ENCODE results near the gene RASGRP4. TPM values are rescaled to one million over a fixed set of nuclear protein-coding genes. Genes with fewer than 3 reads are reported as not detected.
A peak's percentile ranks its signal among the peaks of the same experiment; 100 is the strongest.

RASGRP4 gene
- polyA plus RNA-seq, 3 donors: 30.2 to 141 (median 50.3) TPM

DNA sequence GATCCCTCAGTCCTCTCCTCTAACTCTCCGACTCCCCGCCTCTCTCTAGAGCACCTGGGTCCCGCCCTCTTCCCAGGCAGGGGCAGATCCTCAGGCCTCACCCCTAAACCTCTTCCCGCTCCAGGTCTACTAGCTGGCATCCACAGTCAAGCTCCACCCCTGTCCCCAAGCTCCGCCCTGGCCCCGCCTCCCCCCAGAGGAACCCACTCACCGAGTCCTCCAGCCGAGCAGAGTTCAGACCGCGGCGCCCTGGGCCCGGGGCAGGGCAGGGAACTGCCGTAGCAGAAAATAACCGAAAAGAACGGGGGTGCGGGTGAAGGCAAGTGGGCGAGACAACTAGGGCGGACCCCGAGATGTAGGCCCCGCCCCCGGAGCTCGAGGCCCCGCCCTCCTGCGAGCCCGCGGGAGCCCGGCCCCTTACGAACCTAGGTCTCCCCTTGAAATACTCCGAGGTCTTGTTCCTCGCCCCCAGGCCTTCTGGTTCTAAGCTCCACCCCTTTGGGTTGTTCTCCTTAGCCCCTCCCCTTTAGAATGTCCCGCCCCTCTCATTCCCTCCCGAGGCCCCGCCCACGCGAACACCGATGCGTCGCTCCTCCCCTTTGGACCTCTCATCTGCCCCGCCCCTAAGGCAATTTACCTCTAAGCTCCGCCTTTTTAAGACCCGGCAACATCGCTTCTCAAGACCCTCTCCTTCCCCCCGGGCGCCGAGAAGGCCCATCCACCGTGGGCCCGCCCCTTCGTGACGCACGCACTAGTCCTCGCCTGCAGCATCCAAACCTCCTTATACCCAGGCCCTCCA, 38.3 kb downstream of the RASGRP4 start, which contains the start of gene GGN:
TSS of gene GGN (minus strand) at position 485 of the 799 bp plus-strand sequence. CDS start 773 bp downstream, outside the sequence.
- Histone ChIP-seq H4K20me1 (ENCODE audit: insufficient read depth, low read length) (peaks cover 35% of the 10 kb centered on the region), H3K9ac (ENCODE audit: insufficient read depth, low read length, poor library complexity, severe bottlenecking) (peak within 1 kb of the TSS; percentile 53), H2AFZ (ENCODE audit: insufficient read depth, low read depth, low read length, poor library complexity, severe bottlenecking) (peak within 1 kb of the TSS; percentile 86), H3K36me3 (replicated peaks in 1 of 2; ENCODE audit: control insufficient read depth in 1 of 2, insufficient read depth in 2 of 2, low read length in 2 of 2) (peaks cover 15 to 24% of the 10 kb centered on the region in 2 donors), H3K79me2 (ENCODE audit: insufficient read depth, low read length) (no peaks in the 10 kb centered on the region), H3K4me2 (replicated peaks; ENCODE audit: extremely low read depth, low read length, poor library complexity, severe bottlenecking) (peak within 1 kb of the TSS; percentile 94), H3K27me3 (ENCODE audit: control insufficient read depth in 2 of 2, insufficient read depth in 2 of 2, low read length in 2 of 2) (peaks cover 25 to 81% of the 10 kb centered on the region in 2 donors), H3K4me3 (replicated peaks in 1 of 3; ENCODE audit: low read depth in 2 of 3, low read length in 3 of 3) (peak within 1 kb of the TSS; percentile 43 to 86 (median 45)), H3K27ac (ENCODE audit: low read depth in 1 of 2, low read length in 2 of 2) (peak within 1 kb of the TSS; percentile 34 to 66), H3K4me1 (ENCODE audit: control insufficient read depth in 1 of 2, insufficient read depth in 2 of 2, low read length in 2 of 2) (peaks cover 32 to 39% of the 10 kb centered on the region in 2 donors), H3K9me3 (replicated peaks in 1 of 2; ENCODE audit: control insufficient read depth in 1 of 2, insufficient read depth in 1 of 2, low read length in 2 of 2) (no peaks in the 10 kb centered on the region)
- H3K27ac Mint-ChIP-seq: peak within 1 kb of the TSS; percentile 82 to 95 (median 89)
- peaks cover 26% of the 10 kb centered on the region for H3K4me1 Mint-ChIP-seq
- peaks cover 55 to 82% (median 62%) of the 10 kb centered on the region in 3 donors for H3K27me3 Mint-ChIP-seq (ENCODE audit: low read depth in 3 of 3)
- under 1% methylated on average over 51 of the region's 51 CpGs for WGBS (ENCODE audit: insufficient coverage)
- H3K36me3 Mint-ChIP-seq: peaks cover 24 to 29% of the 10 kb centered on the region in 2 donors
- intact Hi-C loops (cut with micrococcal nuclease): no loop called here
- H3K4me3 Mint-ChIP-seq: peak within 1 kb of the TSS; percentile 93 to 98
- peaks cover 0 to 10% (median 3%) of the 10 kb centered on the region in 7 donors for H3K9me3 Mint-ChIP-seq
- DNase-seq: peak; percentile 58 to 65 (median 61)
- TF ChIP-seq, protein P1, sequence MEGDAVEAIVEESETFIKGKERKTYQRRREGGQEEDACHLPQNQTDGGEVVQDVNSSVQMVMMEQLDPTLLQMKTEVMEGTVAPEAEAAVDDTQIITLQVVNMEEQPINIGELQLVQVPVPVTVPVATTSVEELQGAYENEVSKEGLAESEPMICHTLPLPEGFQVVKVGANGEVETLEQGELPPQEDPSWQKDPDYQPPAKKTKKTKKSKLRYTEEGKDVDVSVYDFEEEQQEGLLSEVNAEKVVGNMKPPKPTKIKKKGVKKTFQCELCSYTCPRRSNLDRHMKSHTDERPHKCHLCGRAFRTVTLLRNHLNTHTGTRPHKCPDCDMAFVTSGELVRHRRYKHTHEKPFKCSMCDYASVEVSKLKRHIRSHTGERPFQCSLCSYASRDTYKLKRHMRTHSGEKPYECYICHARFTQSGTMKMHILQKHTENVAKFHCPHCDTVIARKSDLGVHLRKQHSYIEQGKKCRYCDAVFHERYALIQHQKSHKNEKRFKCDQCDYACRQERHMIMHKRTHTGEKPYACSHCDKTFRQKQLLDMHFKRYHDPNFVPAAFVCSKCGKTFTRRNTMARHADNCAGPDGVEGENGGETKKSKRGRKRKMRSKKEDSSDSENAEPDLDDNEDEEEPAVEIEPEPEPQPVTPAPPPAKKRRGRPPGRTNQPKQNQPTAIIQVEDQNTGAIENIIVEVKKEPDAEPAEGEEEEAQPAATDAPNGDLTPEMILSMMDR (IDR thresholded peaks at IDR 0.05): no peak

- Histone ChIP-seq H3K9me3 (replicated peaks in 1 of 2; ENCODE audit: control insufficient read depth in 1 of 2, insufficient read depth in 1 of 2, low read length in 2 of 2) (no peaks in the 10 kb centered on the region), H3K9ac (ENCODE audit: insufficient read depth, low read length, poor library complexity, severe bottlenecking) (peak overlapping the region; percentile 53), H3K79me2 (ENCODE audit: insufficient read depth, low read length) (no peaks in the 10 kb centered on the region), H3K4me1 (ENCODE audit: control insufficient read depth in 1 of 2, insufficient read depth in 2 of 2, low read length in 2 of 2) (peaks cover 32 to 39% of the 10 kb centered on the region in 2 donors), H3K27me3 (ENCODE audit: control insufficient read depth in 2 of 2, insufficient read depth in 2 of 2, low read length in 2 of 2) (peaks cover 23 to 74% of the 10 kb centered on the region in 2 donors), H3K36me3 (replicated peaks in 1 of 2; ENCODE audit: control insufficient read depth in 1 of 2, insufficient read depth in 2 of 2, low read length in 2 of 2) (peaks cover 19 to 31% of the 10 kb centered on the region in 2 donors), H3K4me2 (replicated peaks; ENCODE audit: extremely low read depth, low read length, poor library complexity, severe bottlenecking) (peak overlapping the region; percentile 94), H3K27ac (ENCODE audit: low read depth in 1 of 2, low read length in 2 of 2) (peak overlapping the region; percentile 34 to 66), H4K20me1 (ENCODE audit: insufficient read depth, low read length) (peaks cover 35% of the 10 kb centered on the region), H3K4me3 (replicated peaks in 1 of 3; ENCODE audit: low read depth in 2 of 3, low read length in 3 of 3) (peak overlapping the region; percentile 43 to 86 (median 45)), H2AFZ (ENCODE audit: insufficient read depth, low read depth, low read length, poor library complexity, severe bottlenecking) (peak overlapping the region; percentile 86)
- TF ChIP-seq, protein P1 (IDR thresholded peaks at IDR 0.05): no peak
- H3K4me1 Mint-ChIP-seq: peaks cover 26% of the 10 kb centered on the region
- peaks cover 49 to 77% (median 59%) of the 10 kb centered on the region in 3 donors for H3K27me3 Mint-ChIP-seq (ENCODE audit: low read depth in 3 of 3)
- H3K36me3 Mint-ChIP-seq: peaks cover 31 to 36% of the 10 kb centered on the region in 2 donors
- peak overlapping the region; percentile 93 to 98 for H3K4me3 Mint-ChIP-seq
- H3K9me3 Mint-ChIP-seq: peaks cover 0 to 10% (median 3%) of the 10 kb centered on the region in 7 donors
- WGBS (ENCODE audit: insufficient coverage): under 1% methylated on average over 36 of the region's 36 CpGs
- peak; percentile 46 to 63 (median 51) for DNase-seq
- H3K27ac Mint-ChIP-seq: peak overlapping the region; percentile 76 to 91 (median 89)
- intact Hi-C loops (cut with micrococcal nuclease): no loop called here
These were observed 39.0 kb downstream of the RASGRP4 start for GRCh38 chr19:38386971-38387549.

Data from CD14-positive monocyte (primary cell).